Measurements from ENCODE around the gene C2CD3. TPM values are rescaled to one million over a fixed set of nuclear protein-coding genes. Genes with fewer than 3 reads are reported as not detected.
"Not testable (repeated sequence)": the region's sequence is repeated elsewhere in the genome, so short reads cannot be mapped to it uniquely, and the experiment has no call there.

The C2CD3 gene
- total RNA-seq, 2 donors from 2014 or later, result 35.3 to 37.9 TPM

- Mint-ChIP-seq H3K36me3 (ENCODE audit: low read depth) (peaks cover 74% of the 10 kb centered on the region), H3K4me1 (no peaks in the 10 kb centered on the region), H3K27ac (no peak overlapping the region), H3K9me3 (peaks cover 3% of the 10 kb centered on the region), H3K27me3 (no peaks in the 10 kb centered on the region), H3K4me3 (no peak overlapping the region)
- ATAC-seq (replicated peaks), result no peak
Measured at GRCh38 chr11:74116719-74117118, 54.1 kb downstream of the C2CD3 start.

GRCh38 chr11:74112877-74113276 lies 57.9 kb downstream of the C2CD3 start:
- Mint-ChIP-seq H3K4me1 (no peaks in the 10 kb centered on the region), H3K27me3 (no peaks in the 10 kb centered on the region), H3K27ac (no peak overlapping the region), H3K4me3 (no peak overlapping the region), H3K36me3 (ENCODE audit: low read depth) (peaks cover 74% of the 10 kb centered on the region), H3K9me3 (no peaks in the 10 kb centered on the region)
- ATAC-seq (replicated peaks), result no peak

GRCh38 chr11:74106124-74106523 lies 64.7 kb downstream of the C2CD3 start:
- Mint-ChIP-seq H3K4me1 (no peaks in the 10 kb centered on the region), H3K36me3 (ENCODE audit: low read depth) (peaks cover 71% of the 10 kb centered on the region), H3K4me3 (no peak overlapping the region), H3K27me3 (no peaks in the 10 kb centered on the region), H3K27ac (no peak overlapping the region), H3K9me3 (no peaks in the 10 kb centered on the region)
- no peak for ATAC-seq (replicated peaks)

- Mint-ChIP-seq H3K36me3 (ENCODE audit: low read depth) (peaks cover 89% of the 10 kb centered on the region), H3K9me3 (no peaks in the 10 kb centered on the region), H3K27me3 (no peaks in the 10 kb centered on the region), H3K27ac (no peak overlapping the region), H3K4me1 (peaks cover 5% of the 10 kb centered on the region), H3K4me3 (no peak overlapping the region)
- ATAC-seq (replicated peaks), result no peak
Measured at GRCh38 chr11:74102321-74102720, 68.5 kb downstream of the C2CD3 start.

GRCh38 chr11:74100735-74101134 lies 70.1 kb downstream of the C2CD3 start:
- Mint-ChIP-seq H3K27ac (no peak overlapping the region), H3K27me3 (no peaks in the 10 kb centered on the region), H3K9me3 (no peaks in the 10 kb centered on the region), H3K4me1 (peaks cover 5% of the 10 kb centered on the region), H3K4me3 (no peak overlapping the region), H3K36me3 (ENCODE audit: low read depth) (peaks cover 97% of the 10 kb centered on the region)
- no peak for ATAC-seq (replicated peaks)

GRCh38 chr11:74100231-74100630 lies 70.6 kb downstream of the C2CD3 start:
- peaks cover 97% of the 10 kb centered on the region for H3K36me3 Mint-ChIP-seq (ENCODE audit: low read depth)
- no peak overlapping the region for H3K4me3 Mint-ChIP-seq
- no peaks in the 10 kb centered on the region for H3K9me3 Mint-ChIP-seq
- H3K27me3 Mint-ChIP-seq, result no peaks in the 10 kb centered on the region
- H3K27ac Mint-ChIP-seq, result no peak overlapping the region
- H3K4me1 Mint-ChIP-seq, result peaks cover 5% of the 10 kb centered on the region
- no peak for ATAC-seq (replicated peaks)

- H3K36me3 Mint-ChIP-seq (ENCODE audit: low read depth), result peaks cover 96% of the 10 kb centered on the region
- no peaks in the 10 kb centered on the region for H3K9me3 Mint-ChIP-seq
- ATAC-seq (replicated peaks), result no peak
- H3K4me3 Mint-ChIP-seq, result no peak overlapping the region
- no peaks in the 10 kb centered on the region for H3K27me3 Mint-ChIP-seq
- H3K27ac Mint-ChIP-seq, result no peak overlapping the region
- H3K4me1 Mint-ChIP-seq, result peaks cover 5% of the 10 kb centered on the region
Measured at GRCh38 chr11:74097686-74098237, 73.0 kb downstream of the C2CD3 start.

- ATAC-seq (replicated peaks), result no peak
- Mint-ChIP-seq H3K4me1 (peaks cover 5% of the 10 kb centered on the region), H3K27me3 (no peaks in the 10 kb centered on the region), H3K27ac (no peak overlapping the region), H3K4me3 (no peak overlapping the region), H3K36me3 (ENCODE audit: low read depth) (peaks cover 72% of the 10 kb centered on the region), H3K9me3 (no peaks in the 10 kb centered on the region)
Measured at GRCh38 chr11:74094393-74094792, 76.4 kb downstream of the C2CD3 start.

GRCh38 chr11:74092425-74092824 lies 78.4 kb downstream of the C2CD3 start:
- H3K9me3 Mint-ChIP-seq, result no peaks in the 10 kb centered on the region
- H3K36me3 Mint-ChIP-seq (ENCODE audit: low read depth), result peaks cover 59% of the 10 kb centered on the region
- no peak overlapping the region for H3K27ac Mint-ChIP-seq
- H3K4me3 Mint-ChIP-seq, result no peak overlapping the region
- H3K27me3 Mint-ChIP-seq, result no peaks in the 10 kb centered on the region
- no peak for ATAC-seq (replicated peaks)
- H3K4me1 Mint-ChIP-seq, result no peaks in the 10 kb centered on the region

GRCh38 chr11:74091549-74091948 lies 79.3 kb downstream of the C2CD3 start:
- Mint-ChIP-seq H3K27me3 (no peaks in the 10 kb centered on the region), H3K36me3 (ENCODE audit: low read depth) (peaks cover 57% of the 10 kb centered on the region), H3K27ac (no peak overlapping the region), H3K4me3 (no peak overlapping the region), H3K9me3 (no peaks in the 10 kb centered on the region), H3K4me1 (no peaks in the 10 kb centered on the region)
- ATAC-seq (replicated peaks), result no peak

- no peaks in the 10 kb centered on the region for H3K27me3 Mint-ChIP-seq
- peak; percentile 55 for ATAC-seq (replicated peaks)
- peaks cover 57% of the 10 kb centered on the region for H3K36me3 Mint-ChIP-seq (ENCODE audit: low read depth)
- H3K4me3 Mint-ChIP-seq, result no peak overlapping the region
- no peaks in the 10 kb centered on the region for H3K9me3 Mint-ChIP-seq
- H3K27ac Mint-ChIP-seq, result no peak overlapping the region
- no peaks in the 10 kb centered on the region for H3K4me1 Mint-ChIP-seq
Measured at GRCh38 chr11:74090701-74091100, 80.1 kb downstream of the C2CD3 start.

GRCh38 chr11:74086242-74086884 lies 84.4 kb downstream of the C2CD3 start:
- no peaks in the 10 kb centered on the region for H3K27me3 Mint-ChIP-seq
- no peaks in the 10 kb centered on the region for H3K9me3 Mint-ChIP-seq
- H3K4me1 Mint-ChIP-seq, result peaks cover 3% of the 10 kb centered on the region
- peak; percentile 66 for ATAC-seq (replicated peaks)
- H3K36me3 Mint-ChIP-seq (ENCODE audit: low read depth), result peaks cover 66% of the 10 kb centered on the region
- peak overlapping the region; percentile 68 for H3K27ac Mint-ChIP-seq
- no peak overlapping the region for H3K4me3 Mint-ChIP-seq

- H3K4me3 Mint-ChIP-seq, result no peak overlapping the region
- no peak for ATAC-seq (replicated peaks)
- peaks cover 4% of the 10 kb centered on the region for H3K4me1 Mint-ChIP-seq
- H3K27me3 Mint-ChIP-seq, result no peaks in the 10 kb centered on the region
- no peaks in the 10 kb centered on the region for H3K9me3 Mint-ChIP-seq
- peaks cover 69% of the 10 kb centered on the region for H3K36me3 Mint-ChIP-seq (ENCODE audit: low read depth)
- peak overlapping the region; percentile 68 for H3K27ac Mint-ChIP-seq
Measured at GRCh38 chr11:74085542-74085892, 85.3 kb downstream of the C2CD3 start.

GRCh38 chr11:74084796-74085541 lies 85.8 kb downstream of the C2CD3 start:
- ATAC-seq (replicated peaks), result no peak
- Mint-ChIP-seq H3K4me1 (peaks cover 4% of the 10 kb centered on the region), H3K27ac (peak overlapping the region; percentile 68), H3K27me3 (no peaks in the 10 kb centered on the region), H3K4me3 (no peak overlapping the region), H3K9me3 (no peaks in the 10 kb centered on the region), H3K36me3 (ENCODE audit: low read depth) (peaks cover 69% of the 10 kb centered on the region)

- not testable (repeated sequence) for H3K4me3 Mint-ChIP-seq; H3K4me1 Mint-ChIP-seq; H3K27ac Mint-ChIP-seq; ATAC-seq (replicated peaks); H3K27me3 Mint-ChIP-seq; H3K9me3 Mint-ChIP-seq
- H3K36me3 Mint-ChIP-seq (ENCODE audit: low read depth), result peaks cover 70% of the 10 kb centered on the region
Measured at GRCh38 chr11:74083927-74084326, 86.9 kb downstream of the C2CD3 start.
